Body of pancreas (tissue), 4 donors: ENCODE results near the gene PCDHB1. TPM values are rescaled to one million over a fixed set of nuclear protein-coding genes. Genes with fewer than 3 reads are reported as not detected.
"Not testable (repeated sequence)": the region's sequence is repeated elsewhere in the genome, so short reads cannot be mapped to it uniquely, and the experiment has no call there.

Experiments used
- ATAC-seq: fragments of 150-250 bp; one replicate; pipeline ENCODE4 v1.9.1; 2016
- DNase-seq, 4 donors: peaks; one replicate each; pipeline ENCODE4 v3.0.0-alpha.2; 2019
- H3K27ac ChIP-seq, 4 donors: fragments of 200-600 bp; sonication (generic); 1 replicate in 3 of 4; 2 replicates in 1 of 4; pipeline versions ENCODE4 v1.5.1 to v1.6.1; 2016 to 2019; ENCODE audit warnings: mild to moderate bottlenecking in 1 of 4, mixed read lengths in 1 of 4, moderate library complexity in 1 of 4
- H3K27me3 ChIP-seq, 2 donors: fragments of 200-600 bp; sonication (generic); one replicate each; pipeline ENCODE4 v1.6.0; 2016; ENCODE audit warnings: mild to moderate bottlenecking in 1 of 2
- H3K36me3 ChIP-seq, 2 donors: fragments of 200-600 bp; sonication (generic); replicated peaks in 1 of 2; 2 replicates each; pipeline ENCODE4 v1.5.1; 2016; ENCODE audit warnings: low read depth in 2 of 2; ENCODE audit not compliant: insufficient read depth in 1 of 2
- H3K4me1 ChIP-seq: fragments of 200-600 bp; sonication (generic); one replicate; pipeline ENCODE4 v1.6.0; 2016
- H3K4me3 ChIP-seq, 2 donors: fragments of 200-600 bp; sonication (generic); 1 replicate in 1 of 2; 2 replicates in 1 of 2; pipeline ENCODE4 v1.5.1; 2016 to 2019
- H3K9me3 ChIP-seq, 3 donors: fragments of 200-600 bp; sonication (generic); 1 replicate in 2 of 3; 2 replicates in 1 of 3; pipeline ENCODE4 v1.5.1; 2016
- CTCF ChIP-seq, 7 experiments: fragments of 450-650 bp in 4 of 7; fragments of 200-600 bp in 3 of 7; sonication (generic) in 3 of 7; IDR thresholded peaks; one replicate each; pipeline ENCODE4 v1.5.1; 2016 to 2019; ENCODE audit warnings: antibody characterized with exemption in 7 of 7
- POLR2A ChIP-seq, 3 donors: fragments of 450-650 bp; IDR thresholded peaks; one replicate each; pipeline ENCODE4 v1.6.1; 2016; ENCODE audit warnings: antibody characterized with exemption in 3 of 3, mild to moderate bottlenecking in 2 of 3
- WGBS, 2 donors: methylation state at CpG; one replicate each; pipeline ENCODE4 v1.1.5; 2017; 5-methylcytosine and 5-hydroxymethylcytosine counted together
- intact Hi-C: fragments of 100-400 bp; cut with DNase I; formaldehyde crosslinking; loops from one replicate; pipeline ENCODE4 v1.15.1; 2023
- total RNA-seq, 2 donors: library from RNA; depleted of rRNA; stranded (reverse); fragments of >200 nt; gene quantifications; one replicate each; pipeline ENCODE4 v1.1.0, GENCODE V29; 2016

PCDHB1 gene
- total RNA-seq, 2 donors from 2014 or later, result 0.26 to 0.66 TPM

GRCh38 chr5:141094481-141095262, 43.5 kb downstream of the PCDHB1 start, which contains the start of gene PCDHB2:
Gene PCDHB2, plus strand, starts transcription at chr5:141094615. Its CDS starts 176 bp downstream, at chr5:141094791.
- Histone ChIP-seq H3K27ac (no peak within 1 kb of the TSS), H3K9me3 (peaks cover 0 to 50% (median 0%) of the 10 kb centered on the region in 3 donors), H3K4me1 (no peaks in the 10 kb centered on the region), H3K36me3 (no peaks in the 10 kb centered on the region), H3K4me3 (no peak within 1 kb of the TSS), H3K27me3 (no peaks in the 10 kb centered on the region)
- WGBS, 2 donors, result 9 to 11% methylated on average over 29 of the region's 29 CpGs
- intact Hi-C loops, result no loop called here
- ATAC-seq, result peak; percentile 38
- TF ChIP-seq POLR2A (IDR thresholded peaks at IDR 0.05) (peak in 1 of 3 donors; percentile 14), CTCF (IDR thresholded peaks at IDR 0.05) (peak in 1 of 7 experiments; percentile 19)
- DNase-seq, result peak in 3 of 4 donors; percentile 13 to 28 (median 23)

GRCh38 chr5:141095263-141095641, 44.1 kb downstream of the PCDHB1 start:
- Histone ChIP-seq H3K4me3 (no peak overlapping the region), H3K4me1 (no peaks in the 10 kb centered on the region), H3K27ac (no peak overlapping the region), H3K27me3 (no peaks in the 10 kb centered on the region), H3K36me3 (no peaks in the 10 kb centered on the region), H3K9me3 (peaks cover 0 to 50% (median 0%) of the 10 kb centered on the region in 3 donors)
- intact Hi-C loops, result no loop called here
- ATAC-seq, result no peak
- TF ChIP-seq CTCF (IDR thresholded peaks at IDR 0.05) (no peak), POLR2A (IDR thresholded peaks at IDR 0.05) (no peak)
- no peak for DNase-seq
- 30 to 58% methylated on average over 7 to 12 of the region's 12 CpGs for WGBS, 2 donors

- H3K4me1 ChIP-seq, H3K36me3 ChIP-seq, H3K4me3 ChIP-seq, H3K27me3 ChIP-seq, intact Hi-C loops, DNase-seq, H3K27ac ChIP-seq, ATAC-seq: not testable (repeated sequence)
- peaks cover 0 to 53% (median 0%) of the 10 kb centered on the region in 3 donors for H3K9me3 ChIP-seq
- WGBS, 2 donors, result 28% methylated on average over 11 of the region's 46 CpGs; no CpG with 5 or more reads in 1 of the 2 donors
These were observed 45.0 kb downstream of the PCDHB1 start for GRCh38 chr5:141096181-141096580.

GRCh38 chr5:141096586-141096985, 45.4 kb downstream of the PCDHB1 start:
- H3K4me3 ChIP-seq, intact Hi-C loops, H3K27ac ChIP-seq, H3K27me3 ChIP-seq, DNase-seq, H3K4me1 ChIP-seq, H3K36me3 ChIP-seq, ATAC-seq: not testable (repeated sequence)
- WGBS, 2 donors, result 23% methylated on average over 25 of the region's 38 CpGs; no CpG with 5 or more reads in 1 of the 2 donors
- H3K9me3 ChIP-seq, result peaks cover 0 to 57% (median 2%) of the 10 kb centered on the region in 3 donors

- ATAC-seq, result no peak
- intact Hi-C loops, result no loop called here
These were observed 49.1 kb downstream of the PCDHB1 start, which contains the start of gene PCDHB3 for GRCh38 chr5:141100243-141100805. Gene PCDHB3, plus strand, starts transcription at chr5:141100473. Its CDS starts 177 bp downstream, at chr5:141100650.

More at GRCh38 chr5:141100243-141100805, 49.1 kb downstream of the PCDHB1 start, which contains the start of gene PCDHB3:
- peak within 1 kb of the TSS in 1 of 4 donors; percentile 36 for H3K27ac ChIP-seq
- H3K4me1 ChIP-seq, result no peaks in the 10 kb centered on the region
- peak in 1 of 3 donors; percentile 9 for TF ChIP-seq POLR2A (IDR thresholded peaks at IDR 0.05)
- TF ChIP-seq CTCF (IDR thresholded peaks at IDR 0.05), result peak in 4 of 7 experiments; percentile 13 to 45 (median 26)
- H3K27me3 ChIP-seq, result no peaks in the 10 kb centered on the region
- H3K4me3 ChIP-seq, result no peak within 1 kb of the TSS
- peak; percentile 33 to 63 (median 50) for DNase-seq
- peaks cover 0 to 39% (median 2%) of the 10 kb centered on the region in 3 donors for H3K9me3 ChIP-seq
- WGBS, 2 donors, result 9 to 22% methylated on average over 19 of the region's 19 CpGs
- no peaks in the 10 kb centered on the region for H3K36me3 ChIP-seq
